Progenitor cell of endocrine pancreas (in vitro differentiated cells): ENCODE measurements around the gene NRP1. TPM values are rescaled to one million over a fixed set of nuclear protein-coding genes. Genes with fewer than 3 reads are reported as not detected.

Experiments used
- DNase-seq: peaks from one replicate; pipeline ENCODE4 v3.0.0; 2021; ENCODE audit warnings: low spot score; ENCODE audit not compliant: unreplicated experiment
- H3K27ac Mint-ChIP-seq: 2 replicates; pipeline ENCODE4 v1.8.0; 2021; ENCODE audit warnings: mild to moderate bottlenecking, moderate library complexity, mixed read lengths
- H3K27me3 Mint-ChIP-seq: 2 replicates; pipeline ENCODE4 v1.8.0; 2021; ENCODE audit warnings: mixed read lengths
- H3K36me3 Mint-ChIP-seq: 2 replicates; pipeline ENCODE4 v1.8.0; 2022; ENCODE audit warnings: mixed read lengths; ENCODE audit not compliant: insufficient read depth
- H3K4me1 Mint-ChIP-seq: 2 replicates; pipeline ENCODE4 v1.8.0; 2021; ENCODE audit warnings: low read depth, mixed read lengths
- H3K4me3 Mint-ChIP-seq: 2 replicates; pipeline ENCODE4 v1.8.0; 2021; ENCODE audit warnings: low read depth, mild to moderate bottlenecking, moderate library complexity, mixed read lengths
- H3K9me3 Mint-ChIP-seq: 2 replicates; pipeline ENCODE4 v1.8.0; 2021; ENCODE audit warnings: low read depth, mixed read lengths
- total RNA-seq: library from RNA; stranded (reverse); gene quantifications from 2 replicates; pipeline ENCODE4 v1.2.1, GENCODE V29; 2021
- TF ChIP-seq, protein P1 (sequence below): fragments of 200-600 bp; sonication (generic); IDR thresholded peaks from one replicate; pipeline ENCODE4 v1.5.0; 2021; ENCODE audit warnings: antibody characterized with exemption, mild to moderate bottlenecking; ENCODE audit not compliant: unreplicated experiment

Gene NRP1
- total RNA-seq, 1 donor from 2014 or later = 33.4 TPM

DNA sequence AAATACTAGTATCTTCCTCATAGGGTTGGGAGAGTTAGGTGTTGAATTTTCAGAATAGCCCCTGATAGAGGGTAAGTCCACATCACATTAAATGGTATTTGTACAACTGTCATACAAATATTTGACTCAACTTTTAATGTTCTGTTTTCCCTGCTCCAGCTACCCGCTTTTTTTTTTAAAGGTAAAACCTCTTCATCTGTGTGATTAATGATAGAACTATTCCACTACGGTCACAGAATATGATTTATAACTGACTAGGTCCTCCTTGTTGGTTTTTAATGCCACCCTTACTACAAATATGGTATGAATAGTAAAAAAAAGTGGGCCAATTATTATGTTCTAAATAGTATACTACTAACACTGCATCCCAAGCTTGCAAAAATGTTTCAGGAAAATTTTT is 15.6 kb upstream of the NRP1 start:
- no peak overlapping the region for H3K4me3 Mint-ChIP-seq
- H3K4me1 Mint-ChIP-seq = peaks cover 2% of the 10 kb centered on the region
- no peak overlapping the region for H3K27ac Mint-ChIP-seq
- H3K27me3 Mint-ChIP-seq = peaks cover 3% of the 10 kb centered on the region
- no peak for DNase-seq
- H3K9me3 Mint-ChIP-seq = no peaks in the 10 kb centered on the region
- TF ChIP-seq, protein P1, sequence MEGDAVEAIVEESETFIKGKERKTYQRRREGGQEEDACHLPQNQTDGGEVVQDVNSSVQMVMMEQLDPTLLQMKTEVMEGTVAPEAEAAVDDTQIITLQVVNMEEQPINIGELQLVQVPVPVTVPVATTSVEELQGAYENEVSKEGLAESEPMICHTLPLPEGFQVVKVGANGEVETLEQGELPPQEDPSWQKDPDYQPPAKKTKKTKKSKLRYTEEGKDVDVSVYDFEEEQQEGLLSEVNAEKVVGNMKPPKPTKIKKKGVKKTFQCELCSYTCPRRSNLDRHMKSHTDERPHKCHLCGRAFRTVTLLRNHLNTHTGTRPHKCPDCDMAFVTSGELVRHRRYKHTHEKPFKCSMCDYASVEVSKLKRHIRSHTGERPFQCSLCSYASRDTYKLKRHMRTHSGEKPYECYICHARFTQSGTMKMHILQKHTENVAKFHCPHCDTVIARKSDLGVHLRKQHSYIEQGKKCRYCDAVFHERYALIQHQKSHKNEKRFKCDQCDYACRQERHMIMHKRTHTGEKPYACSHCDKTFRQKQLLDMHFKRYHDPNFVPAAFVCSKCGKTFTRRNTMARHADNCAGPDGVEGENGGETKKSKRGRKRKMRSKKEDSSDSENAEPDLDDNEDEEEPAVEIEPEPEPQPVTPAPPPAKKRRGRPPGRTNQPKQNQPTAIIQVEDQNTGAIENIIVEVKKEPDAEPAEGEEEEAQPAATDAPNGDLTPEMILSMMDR = no peak
- no peaks in the 10 kb centered on the region for H3K36me3 Mint-ChIP-seq

DNA sequence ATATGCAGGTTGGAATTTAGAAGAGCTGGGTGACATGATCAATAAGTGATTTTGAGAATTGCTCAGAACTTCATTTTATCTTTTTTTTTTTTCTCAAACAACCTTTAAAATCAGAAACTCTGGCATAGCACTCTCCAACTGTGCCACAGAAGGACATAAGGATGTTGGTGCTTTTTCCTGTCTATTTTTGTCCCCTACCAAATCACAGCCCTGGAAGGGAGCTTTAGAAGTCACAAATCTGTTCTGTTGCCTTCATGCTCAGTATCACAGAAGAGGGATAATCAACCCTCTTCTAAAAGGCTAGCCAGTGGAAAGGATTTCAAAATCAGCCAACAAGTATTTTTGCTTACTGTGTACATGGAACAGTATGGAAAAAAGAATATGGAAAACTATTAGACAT is 14.8 kb upstream of the NRP1 start:
- H3K9me3 Mint-ChIP-seq = peaks cover 3% of the 10 kb centered on the region
- TF ChIP-seq, protein P1 = no peak

DNA sequence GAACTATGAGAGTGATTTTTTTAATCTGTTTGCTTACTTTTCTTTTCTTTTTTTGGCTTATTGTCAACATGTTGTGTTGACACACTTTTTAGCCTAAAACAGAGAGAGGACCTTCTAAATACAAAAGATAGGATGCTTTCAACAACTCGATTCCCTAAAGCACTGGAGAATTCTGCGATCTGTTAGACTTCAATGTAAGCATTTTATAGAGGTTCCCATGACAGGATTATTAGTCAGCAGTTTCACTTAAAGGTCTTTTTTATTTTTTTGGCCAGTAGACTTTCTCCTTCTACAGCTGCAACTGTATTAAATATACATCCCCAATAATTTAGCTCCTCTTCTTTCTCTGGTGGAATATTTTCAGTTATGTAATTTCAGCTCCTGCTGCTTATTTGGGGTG is 12.7 kb upstream of the NRP1 start:
- Mint-ChIP-seq H3K27ac (no peak overlapping the region), H3K9me3 (peaks cover 3% of the 10 kb centered on the region), H3K36me3 (no peaks in the 10 kb centered on the region), H3K4me3 (no peak overlapping the region), H3K4me1 (peaks cover 2% of the 10 kb centered on the region), H3K27me3 (peaks cover 14% of the 10 kb centered on the region)
- TF ChIP-seq, protein P1 = no peak
- no peak for DNase-seq

More for the DNA sequence above, 14.8 kb upstream of the NRP1 start:
- H3K4me3 Mint-ChIP-seq = no peak overlapping the region
- H3K36me3 Mint-ChIP-seq = no peaks in the 10 kb centered on the region
- no peak overlapping the region for H3K27ac Mint-ChIP-seq
- DNase-seq = no peak
- peaks cover 2% of the 10 kb centered on the region for H3K4me1 Mint-ChIP-seq
- H3K27me3 Mint-ChIP-seq = peaks cover 5% of the 10 kb centered on the region

- Mint-ChIP-seq H3K36me3 (no peaks in the 10 kb centered on the region), H3K9me3 (peaks cover 3% of the 10 kb centered on the region), H3K4me1 (peaks cover 2% of the 10 kb centered on the region), H3K27me3 (peaks cover 17% of the 10 kb centered on the region), H3K27ac (no peak overlapping the region), H3K4me3 (no peak overlapping the region)
- DNase-seq = no peak
- TF ChIP-seq, protein P1 = no peak
These were observed 10.8 kb upstream of the NRP1 start for GRCh38 chr10:33345236-33345635.

DNA sequence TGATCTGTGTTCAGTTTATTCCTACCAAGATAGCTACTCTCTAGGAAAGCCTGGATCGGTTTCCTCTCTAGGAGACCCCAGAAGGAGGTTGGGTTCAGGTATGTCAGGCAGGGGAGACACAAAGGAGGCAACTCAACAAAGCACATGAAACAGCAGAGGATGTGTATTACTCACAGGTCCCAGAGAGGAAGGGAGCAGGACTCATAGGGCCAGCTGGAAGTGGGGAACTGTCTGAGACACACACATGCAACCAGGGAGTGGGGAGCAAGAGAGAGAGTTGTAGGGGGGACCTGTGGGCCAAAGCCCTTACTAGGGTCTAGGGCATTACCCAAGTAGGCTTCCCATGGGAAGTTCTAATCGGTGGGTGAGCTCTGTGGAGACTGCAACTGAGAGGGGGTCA is 10.2 kb upstream of the NRP1 start:
- Mint-ChIP-seq H3K27ac (no peak overlapping the region), H3K4me1 (peaks cover 2% of the 10 kb centered on the region), H3K9me3 (peaks cover 3% of the 10 kb centered on the region), H3K27me3 (peaks cover 19% of the 10 kb centered on the region), H3K4me3 (no peak overlapping the region), H3K36me3 (no peaks in the 10 kb centered on the region)
- no peak for DNase-seq
- TF ChIP-seq, protein P1 = no peak
